Neuronal stem cell (in vitro differentiated cells): ENCODE measurements around the gene DEK.
A peak's percentile ranks its signal among the peaks of the same experiment; 100 is the strongest.

ENCODE experiments used
- DNase-seq: peaks from one replicate; pipeline ENCODE4 v3.0.0-alpha.2; 2013; ENCODE audit warnings: low spot score
- H2AFZ ChIP-seq: one replicate; pipeline ENCODE4 v1.6.1; 2013; ENCODE audit warnings: mild to moderate bottlenecking, low read length, inconsistent platforms
- H2AK5ac ChIP-seq: 2 replicates; pipeline ENCODE4 v1.6.1; 2013; ENCODE audit warnings: low read depth, mild to moderate bottlenecking, inconsistent platforms, low read length, moderate library complexity, mixed read lengths
- H2BK120ac ChIP-seq: 2 replicates; pipeline ENCODE4 v1.6.1; 2013; ENCODE audit warnings: low read depth, mild to moderate bottlenecking, inconsistent platforms, low read length, moderate library complexity, mixed read lengths
- H2BK12ac ChIP-seq: one replicate; pipeline ENCODE4 v1.6.1; 2013; ENCODE audit warnings: low read length, inconsistent platforms
- H2BK15ac ChIP-seq: 2 replicates; pipeline ENCODE4 v1.6.1; 2013; ENCODE audit warnings: mild to moderate bottlenecking, low read length, inconsistent platforms, mixed read lengths
- H2BK5ac ChIP-seq: one replicate; pipeline ENCODE4 v1.6.1; 2013; ENCODE audit warnings: inconsistent platforms, mild to moderate bottlenecking, low read length, moderate library complexity
- H3K14ac ChIP-seq: one replicate; pipeline ENCODE4 v1.6.1; 2013; ENCODE audit warnings: low read length, inconsistent platforms
- H3K18ac ChIP-seq: 2 replicates; pipeline ENCODE4 v1.6.1; 2013; ENCODE audit warnings: low read length, inconsistent platforms
- H3K23ac ChIP-seq: 2 replicates; pipeline ENCODE4 v1.6.1; 2013; ENCODE audit warnings: low read depth, mild to moderate bottlenecking, mixed read lengths, low read length, inconsistent platforms; ENCODE audit not compliant: poor library complexity
- H3K27ac ChIP-seq: replicated peaks from 3 replicates; pipeline ENCODE4 v1.5.1; 2013; ENCODE audit warnings: low read length, inconsistent platforms
- H3K27me3 ChIP-seq, 3 experiments: 2 replicates each; pipeline ENCODE4 v1.6.1; 2013; ENCODE audit warnings: low read length in 3 of 3, mild to moderate bottlenecking in 2 of 3, inconsistent platforms in 1 of 3, low read depth in 1 of 3, mixed read lengths in 1 of 3, moderate library complexity in 1 of 3; ENCODE audit not compliant: control insufficient read depth in 3 of 3, insufficient read depth in 3 of 3
- H3K36me3 ChIP-seq, 2 donors: replicated peaks in 1 of 2; 2 replicates each; pipeline ENCODE4 v1.6.1; 2013; ENCODE audit warnings: low read length in 2 of 2; ENCODE audit not compliant: control insufficient read depth in 2 of 2, insufficient read depth in 2 of 2
- H3K4ac ChIP-seq: 2 replicates; pipeline ENCODE4 v1.6.1; 2013; ENCODE audit warnings: inconsistent platforms, mild to moderate bottlenecking, low read length, moderate library complexity
- H3K4me1 ChIP-seq, 2 donors: 1 replicate in 1 of 2; 2 replicates in 1 of 2; pipeline ENCODE4 v1.6.1; 2013; ENCODE audit warnings: low read length in 2 of 2, low read depth in 1 of 2; ENCODE audit not compliant: control insufficient read depth in 2 of 2, insufficient read depth in 1 of 2
- H3K4me2 ChIP-seq: one replicate; pipeline ENCODE4 v1.6.1; 2013; ENCODE audit warnings: mild to moderate bottlenecking, low read length, inconsistent platforms; ENCODE audit not compliant: insufficient read depth, poor library complexity, severe bottlenecking
- H3K4me3 ChIP-seq, 2 donors: 2 replicates each; pipeline ENCODE4 v1.5.1; 2013; ENCODE audit warnings: low read length in 2 of 2, mild to moderate bottlenecking in 2 of 2, inconsistent platforms in 1 of 2, moderate library complexity in 1 of 2
- H3K79me1 ChIP-seq: one replicate; pipeline ENCODE4 v1.6.1; 2013; ENCODE audit warnings: low read depth, mild to moderate bottlenecking, inconsistent platforms, low read length, moderate library complexity
- H3K9ac ChIP-seq: one replicate; pipeline ENCODE4 v1.6.1; 2013; ENCODE audit warnings: mild to moderate bottlenecking, low read depth, low read length, inconsistent platforms; ENCODE audit not compliant: poor library complexity
- H3K9me3 ChIP-seq, 2 donors: replicated peaks in 1 of 2; 2 replicates each; pipeline versions ENCODE3 to v1.6.1; 2013; ENCODE audit warnings: low read length in 2 of 2, mild to moderate bottlenecking in 2 of 2, inconsistent platforms in 1 of 2, low read depth in 1 of 2, mixed read lengths in 1 of 2, moderate library complexity in 1 of 2; ENCODE audit not compliant: control insufficient read depth in 2 of 2, insufficient read depth in 1 of 2
- H4K8ac ChIP-seq: one replicate; pipeline ENCODE4 v1.6.1; 2013; ENCODE audit warnings: low read depth, mild to moderate bottlenecking, inconsistent platforms, low read length, moderate library complexity
- H4K91ac ChIP-seq: one replicate; pipeline ENCODE4 v1.6.1; 2013; ENCODE audit warnings: low read length, low read depth, mild to moderate bottlenecking, inconsistent platforms; ENCODE audit not compliant: poor library complexity
- WGBS, 2 donors: extraction: QIAGEN DNeasy Blood & Tissue Kit; methylation state at CpG; one replicate each; pipeline ENCODE4 v1.1.7; 2013; ENCODE audit warnings: missing lambda C conversion rate in 2 of 2, mixed read lengths in 1 of 2; ENCODE audit not compliant: insufficient read length in 2 of 2, insufficient replicate concordance in 1 of 2; ENCODE audit errors: extremely low coverage in 2 of 2; 5-methylcytosine and 5-hydroxymethylcytosine counted together

The DEK gene

GRCh38 chr6:18266523-18266912, 2.2 kb upstream of the DEK start:
- no peak overlapping the region for H3K4ac ChIP-seq
- H2BK120ac ChIP-seq: no peak overlapping the region
- no peak overlapping the region for H3K14ac ChIP-seq
- H3K18ac ChIP-seq: peak overlapping the region; percentile 41
- no peaks in the 10 kb centered on the region for H3K27me3 ChIP-seq
- H3K9ac ChIP-seq: no peak overlapping the region
- H3K36me3 ChIP-seq: peaks cover 0 to 19% of the 10 kb centered on the region in 2 donors
- no peaks in the 10 kb centered on the region for H3K79me1 ChIP-seq
- no peak overlapping the region for H2AFZ ChIP-seq
- H4K8ac ChIP-seq: peak overlapping the region; percentile 24
- H2AK5ac ChIP-seq: no peak overlapping the region
- peaks cover 0 to 8% of the 10 kb centered on the region in 2 donors for H3K9me3 ChIP-seq
- WGBS, 2 donors: no CpG with 5 or more reads among the region's 11 CpGs
- no peak overlapping the region for H4K91ac ChIP-seq
- H3K4me1 ChIP-seq: peaks cover 4 to 5% of the 10 kb centered on the region in 2 donors
- H3K4me2 ChIP-seq: no peak overlapping the region
- no peak overlapping the region for H2BK5ac ChIP-seq
- no peak for DNase-seq
- no peak overlapping the region for H3K27ac ChIP-seq
- no peak overlapping the region for H3K23ac ChIP-seq
- no peak overlapping the region for H2BK12ac ChIP-seq
- no peak overlapping the region for H3K4me3 ChIP-seq
- H2BK15ac ChIP-seq: peak overlapping the region; percentile 93

GRCh38 chr6:18265787-18266522, 1.6 kb upstream of the DEK start:
- Histone ChIP-seq H2AFZ (peak overlapping the region; percentile 91), H3K9me3 (peaks cover 0 to 12% of the 10 kb centered on the region in 2 donors), H3K18ac (peak overlapping the region; percentile 73), H2AK5ac (peak overlapping the region; percentile 41), H3K27me3 (no peaks in the 10 kb centered on the region), H2BK5ac (no peak overlapping the region), H3K23ac (peak overlapping the region; percentile 92), H3K14ac (no peak overlapping the region), H3K4me2 (no peak overlapping the region), H4K91ac (no peak overlapping the region), H3K9ac (peak overlapping the region; percentile 33), H3K27ac (no peak overlapping the region), H2BK12ac (peak overlapping the region; percentile 34), H2BK120ac (no peak overlapping the region), H3K36me3 (peaks cover 0 to 24% of the 10 kb centered on the region in 2 donors), H2BK15ac (peak overlapping the region; percentile 93), H3K4ac (no peak overlapping the region), H3K4me3 (no peak overlapping the region), H3K4me1 (peaks cover 6 to 8% of the 10 kb centered on the region in 2 donors), H3K79me1 (no peaks in the 10 kb centered on the region), H4K8ac (no peak overlapping the region)
- no peak for DNase-seq
- no CpG with 5 or more reads among the region's 14 CpGs for WGBS, 2 donors

- Histone ChIP-seq H2BK120ac (no peak overlapping the region), H3K27ac (peak overlapping the region; percentile 68), H4K8ac (no peak overlapping the region), H2BK15ac (no peak overlapping the region), H2AFZ (peak overlapping the region; percentile 91), H3K14ac (no peak overlapping the region), H3K4ac (no peak overlapping the region), H3K4me2 (peak overlapping the region; percentile 60), H3K27me3 (no peaks in the 10 kb centered on the region), H3K18ac (peak overlapping the region; percentile 89), H3K23ac (peak overlapping the region; percentile 70), H2AK5ac (no peak overlapping the region), H4K91ac (no peak overlapping the region), H3K9ac (no peak overlapping the region), H2BK12ac (no peak overlapping the region), H3K4me3 (peak overlapping the region; percentile 79 to 92), H3K4me1 (peaks cover 8 to 14% of the 10 kb centered on the region in 2 donors), H3K9me3 (peaks cover 0 to 18% of the 10 kb centered on the region in 2 donors), H2BK5ac (peak overlapping the region; percentile 87), H3K36me3 (peaks cover 0 to 35% of the 10 kb centered on the region in 2 donors), H3K79me1 (no peaks in the 10 kb centered on the region)
- DNase-seq: no peak
- WGBS, 2 donors: no CpG with 5 or more reads among the region's 11 CpGs
Observed at GRCh38 chr6:18264923-18265377, 620 bp upstream of the DEK start.

GRCh38 chr6:18263418-18264218, 712 bp downstream of the DEK start:
- Histone ChIP-seq H3K4ac (peak overlapping the region; percentile 68), H4K8ac (no peak overlapping the region), H2BK12ac (peak overlapping the region; percentile 49), H2BK15ac (peak overlapping the region; percentile 96), H4K91ac (peak overlapping the region; percentile 82), H2AFZ (peak overlapping the region; percentile 88), H3K9ac (peak overlapping the region; percentile 97), H3K18ac (peak overlapping the region; percentile 99), H2BK5ac (peak overlapping the region; percentile 87), H3K4me3 (peak overlapping the region; percentile 92 to 96), H3K14ac (peak overlapping the region; percentile 92), H3K9me3 (peaks cover 0 to 25% of the 10 kb centered on the region in 2 donors), H3K23ac (peak overlapping the region; percentile 96), H2BK120ac (no peak overlapping the region), H3K79me1 (no peaks in the 10 kb centered on the region), H3K36me3 (peaks cover 0 to 47% of the 10 kb centered on the region in 2 donors), H3K4me2 (peak overlapping the region; percentile 51), H2AK5ac (peak overlapping the region; percentile 91), H3K27ac (peak overlapping the region; percentile 84), H3K27me3 (no peaks in the 10 kb centered on the region), H3K4me1 (peaks cover 8 to 14% of the 10 kb centered on the region in 2 donors)
- no CpG with 5 or more reads among the region's 50 CpGs for WGBS, 2 donors
- DNase-seq: no peak
